Colonic mucosa (tissue), 4 donors: ENCODE measurements around the gene HOXD9. TPM values are rescaled to one million over a fixed set of nuclear protein-coding genes. Genes with fewer than 3 reads are reported as not detected.

Experiments used
- DNase-seq: peaks from one replicate; pipeline ENCODE4 v3.0.0-alpha.2; 2020
- H3K27ac ChIP-seq: fragments of 200-600 bp; one replicate; pipeline ENCODE4 v1.8.0; 2021
- H3K27me3 ChIP-seq: fragments of 200-600 bp; one replicate; pipeline ENCODE4 v1.8.0; 2021
- H3K36me3 ChIP-seq: fragments of 200-600 bp; one replicate; pipeline ENCODE4 v1.8.0; 2021
- H3K4me1 ChIP-seq: fragments of 200-600 bp; one replicate; pipeline ENCODE4 v1.8.0; 2021; ENCODE audit warnings: mild to moderate bottlenecking
- H3K4me3 ChIP-seq: fragments of 200-600 bp; one replicate; pipeline ENCODE4 v1.8.0; 2021
- H3K9ac ChIP-seq, 2 donors: one replicate each; pipeline ENCODE4 v1.7.0; 2013; ENCODE audit warnings: control low read depth in 2 of 2, low read depth in 2 of 2, low read length in 2 of 2
- H3K9me3 ChIP-seq: fragments of 200-600 bp; one replicate; pipeline ENCODE4 v1.8.0; 2021
- CTCF ChIP-seq: fragments of 200-600 bp; IDR thresholded peaks from one replicate; pipeline ENCODE4 v1.8.0; 2022; ENCODE audit warnings: antibody characterized with exemption, mild to moderate bottlenecking
- intact Hi-C: fragments of 100-400 bp; cut with DNase I; formaldehyde crosslinking; loops from one replicate; pipeline ENCODE4 v1.14.1; 2022
- total RNA-seq, 2 donors: library from RNA; stranded (reverse); fragmentation: NEBNext Ultra II Directional in 1 of 2; extraction: Animal tissue kit (Norgen Biotek cat#: 25700) in 1 of 2; gene quantifications; one replicate each; pipeline ENCODE4 v1.2.1, GENCODE V29; 2021
- donor health status: healthy.
- donor health status: DM: no; HTN: no; CAD: no.
- donor health status: DM: no; HTN: no; CAD: no.

Gene HOXD9
- total RNA-seq, 2 donors from 2014 or later: 0.86 to 1.7 TPM

- intact Hi-C loops: no loop called here
Observed at GRCh38 chr2:176117162-176117822, 5.2 kb upstream of the HOXD9 start.

GRCh38 chr2:176117823-176118371 lies 4.6 kb upstream of the HOXD9 start:
- H3K27ac ChIP-seq: no peak overlapping the region
- peaks cover 85% of the 10 kb centered on the region for H3K27me3 ChIP-seq

More at GRCh38 chr2:176117162-176117822, 5.2 kb upstream of the HOXD9 start:
- Histone ChIP-seq H3K4me3 (no peak overlapping the region), H3K9me3 (no peaks in the 10 kb centered on the region), H3K27me3 (peaks cover 85% of the 10 kb centered on the region), H3K27ac (no peak overlapping the region), H3K9ac (peak overlapping the region in 1 of 2 donors; percentile 34), H3K4me1 (no peaks in the 10 kb centered on the region), H3K36me3 (no peaks in the 10 kb centered on the region)
- TF ChIP-seq CTCF: no peak
- DNase-seq: no peak

GRCh38 chr2:176118601-176119339 lies 3.7 kb upstream of the HOXD9 start:
- intact Hi-C loops: no loop called here
- Histone ChIP-seq H3K36me3 (no peaks in the 10 kb centered on the region), H3K9ac (no peak overlapping the region), H3K9me3 (no peaks in the 10 kb centered on the region), H3K4me3 (no peak overlapping the region), H3K27ac (no peak overlapping the region), H3K4me1 (no peaks in the 10 kb centered on the region), H3K27me3 (peaks cover 83% of the 10 kb centered on the region)
- no peak for DNase-seq
- TF ChIP-seq CTCF: peak; percentile 36

More at GRCh38 chr2:176117823-176118371, 4.6 kb upstream of the HOXD9 start:
- TF ChIP-seq CTCF: no peak
- intact Hi-C loops: no loop called here
- H3K9me3 ChIP-seq: no peaks in the 10 kb centered on the region
- no peak overlapping the region for H3K4me3 ChIP-seq
- H3K36me3 ChIP-seq: no peaks in the 10 kb centered on the region
- no peak for DNase-seq
- no peaks in the 10 kb centered on the region for H3K4me1 ChIP-seq
- no peak overlapping the region for H3K9ac ChIP-seq

GRCh38 chr2:176120364-176121189 lies 1.9 kb upstream of the HOXD9 start:
- H3K36me3 ChIP-seq: no peaks in the 10 kb centered on the region
- intact Hi-C loops: loop anchor here (10.0 kb wide), 2 partner anchors 694 to 1024 kb away; no protein-coding TSS in a partner anchor
- peak overlapping the region in 1 of 2 donors; percentile 17 for H3K9ac ChIP-seq
- H3K27me3 ChIP-seq: peaks cover 84% of the 10 kb centered on the region
- H3K27ac ChIP-seq: no peak overlapping the region
- H3K9me3 ChIP-seq: no peaks in the 10 kb centered on the region
- H3K4me1 ChIP-seq: no peaks in the 10 kb centered on the region
- no peak overlapping the region for H3K4me3 ChIP-seq
- DNase-seq: no peak
- no peak for TF ChIP-seq CTCF
